KOPT-K1 (cell line): Measurements from ENCODE around the gene ZNF346.
"Not testable (repeated sequence)": the region's sequence is repeated elsewhere in the genome, so short reads cannot be mapped to it uniquely, and the experiment has no call there.

Source experiments
- H3K27ac ChIP-seq: fragments of 200-600 bp; sonication (generic); 2 replicates; pipeline ENCODE4 v1.5.1; 2016; ENCODE audit warnings: antibody characterized with exemption, mild to moderate bottlenecking, low read depth, low read length; ENCODE audit not compliant: poor library complexity, severe bottlenecking
- H3K36me3 ChIP-seq: fragments of 200-600 bp; sonication (generic); 2 replicates; pipeline ENCODE4 v1.5.1; 2017; ENCODE audit warnings: antibody characterized with exemption, mild to moderate bottlenecking, low read length, moderate library complexity; ENCODE audit not compliant: insufficient read depth
- H3K9me3 ChIP-seq: fragments of 200-600 bp; sonication (generic); 2 replicates; pipeline ENCODE4 v1.5.1; 2017; ENCODE audit warnings: antibody characterized with exemption, low read length, mild to moderate bottlenecking; ENCODE audit not compliant: insufficient read depth, poor library complexity, severe bottlenecking

ZNF346 gene, protein sequence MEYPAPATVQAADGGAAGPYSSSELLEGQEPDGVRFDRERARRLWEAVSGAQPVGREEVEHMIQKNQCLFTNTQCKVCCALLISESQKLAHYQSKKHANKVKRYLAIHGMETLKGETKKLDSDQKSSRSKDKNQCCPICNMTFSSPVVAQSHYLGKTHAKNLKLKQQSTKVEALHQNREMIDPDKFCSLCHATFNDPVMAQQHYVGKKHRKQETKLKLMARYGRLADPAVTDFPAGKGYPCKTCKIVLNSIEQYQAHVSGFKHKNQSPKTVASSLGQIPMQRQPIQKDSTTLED

GRCh38 chr5:177022386-177023302 is at the start of gene ZNF346:
TSS of gene ZNF346 (plus strand) at chr5:177022696. CDS start at chr5:177022739, 43 bp downstream.
- Histone ChIP-seq H3K27ac (peak within 1 kb of the TSS; percentile 79), H3K9me3 (no peaks in the 10 kb centered on the region), H3K36me3 (peaks cover 26% of the 10 kb centered on the region)

GRCh38 chr5:176979669-176980068 is 42.8 kb upstream of the ZNF346 start:
- Histone ChIP-seq H3K9me3 (peaks cover 7% of the 10 kb centered on the region), H3K27ac (no peak overlapping the region), H3K36me3 (peaks cover 71% of the 10 kb centered on the region)

- Histone ChIP-seq H3K27ac (no peak overlapping the region), H3K9me3 (peaks cover 7% of the 10 kb centered on the region), H3K36me3 (peaks cover 59% of the 10 kb centered on the region)
These were observed 41.7 kb upstream of the ZNF346 start for GRCh38 chr5:176980818-176981217.

DNA sequence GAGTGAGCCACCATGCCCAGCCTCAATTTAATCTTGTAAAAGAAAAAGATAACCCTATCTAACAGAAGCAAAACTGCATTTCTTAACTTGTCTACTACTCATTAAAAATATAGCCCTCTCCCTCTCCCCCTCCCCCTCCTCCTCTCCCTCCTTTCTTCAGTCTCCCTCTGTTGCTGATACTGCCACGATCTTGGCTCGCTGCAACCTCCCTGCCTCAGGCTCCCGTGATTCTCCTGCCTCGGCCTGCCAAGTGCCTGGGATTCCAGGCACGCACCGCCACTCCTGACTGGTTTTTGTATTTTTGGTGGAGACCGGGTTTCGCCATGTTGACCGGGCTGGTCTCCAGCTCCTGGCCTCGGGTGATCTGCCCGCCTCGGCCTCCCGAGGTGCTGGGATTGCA is 39.4 kb upstream of the ZNF346 start:
- not testable (repeated sequence) for H3K9me3 ChIP-seq, H3K27ac ChIP-seq
- H3K36me3 ChIP-seq: peaks cover 51% of the 10 kb centered on the region

DNA sequence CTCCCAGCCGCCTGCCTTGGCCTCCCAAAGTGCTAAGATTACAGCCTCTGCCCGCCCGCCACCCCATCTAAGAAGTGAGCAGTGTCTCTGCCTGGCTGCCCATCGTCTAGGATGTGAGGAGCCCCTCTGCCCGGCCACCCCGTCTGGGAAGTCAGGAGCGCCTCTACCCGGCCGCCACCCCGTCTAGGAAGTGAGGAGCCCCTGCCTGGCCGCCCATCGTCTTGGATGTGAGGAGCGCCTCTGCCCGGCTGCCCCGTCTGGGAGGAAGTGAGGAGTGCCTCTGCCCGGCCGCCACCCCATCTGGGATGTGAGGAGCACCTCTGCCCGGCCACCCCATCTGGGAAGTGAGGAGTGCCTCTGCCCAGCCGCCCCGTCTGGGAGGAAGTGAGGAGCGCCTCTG is 38.9 kb upstream of the ZNF346 start:
- not testable (repeated sequence) for H3K9me3 ChIP-seq, H3K27ac ChIP-seq
- H3K36me3 ChIP-seq: peaks cover 50% of the 10 kb centered on the region

- H3K27ac ChIP-seq, H3K9me3 ChIP-seq: not testable (repeated sequence)
- H3K36me3 ChIP-seq: peaks cover 44% of the 10 kb centered on the region
These were observed 38.3 kb upstream of the ZNF346 start for GRCh38 chr5:176984176-176984575.

GRCh38 chr5:176985516-176985915 is 37.0 kb upstream of the ZNF346 start:
- no peak overlapping the region for H3K27ac ChIP-seq
- H3K36me3 ChIP-seq: peaks cover 32% of the 10 kb centered on the region
- H3K9me3 ChIP-seq: peaks cover 7% of the 10 kb centered on the region

- no peak overlapping the region for H3K27ac ChIP-seq
These were observed 36.2 kb upstream of the ZNF346 start for GRCh38 chr5:176986280-176986679.

GRCh38 chr5:176987583-176987982 is 34.9 kb upstream of the ZNF346 start:
- peaks cover 11% of the 10 kb centered on the region for H3K36me3 ChIP-seq
- no peak overlapping the region for H3K27ac ChIP-seq
- peaks cover 7% of the 10 kb centered on the region for H3K9me3 ChIP-seq

More at GRCh38 chr5:176986280-176986679, 36.2 kb upstream of the ZNF346 start:
- Histone ChIP-seq H3K9me3 (peaks cover 7% of the 10 kb centered on the region), H3K36me3 (peaks cover 24% of the 10 kb centered on the region)

DNA sequence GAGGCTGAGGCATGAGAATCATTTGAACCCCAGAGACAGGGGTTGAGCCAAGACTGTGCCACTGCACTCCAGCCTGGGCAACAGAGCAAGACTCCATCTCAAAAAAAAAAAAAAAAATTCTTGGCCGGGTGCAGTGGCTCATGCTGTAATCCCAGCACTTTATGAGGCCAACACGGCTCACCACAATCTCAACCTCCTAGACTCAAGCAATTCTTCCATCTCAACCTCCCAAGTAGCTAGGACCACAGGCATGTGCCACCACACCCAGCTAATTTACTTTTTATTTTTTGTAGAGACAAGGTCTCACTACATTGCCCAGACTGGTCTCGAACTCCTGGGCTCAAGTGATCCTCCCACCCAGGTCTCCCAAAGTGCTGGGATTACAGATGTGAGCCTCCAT is 29.4 kb upstream of the ZNF346 start:
- not testable (repeated sequence) for H3K36me3 ChIP-seq, H3K27ac ChIP-seq

DNA sequence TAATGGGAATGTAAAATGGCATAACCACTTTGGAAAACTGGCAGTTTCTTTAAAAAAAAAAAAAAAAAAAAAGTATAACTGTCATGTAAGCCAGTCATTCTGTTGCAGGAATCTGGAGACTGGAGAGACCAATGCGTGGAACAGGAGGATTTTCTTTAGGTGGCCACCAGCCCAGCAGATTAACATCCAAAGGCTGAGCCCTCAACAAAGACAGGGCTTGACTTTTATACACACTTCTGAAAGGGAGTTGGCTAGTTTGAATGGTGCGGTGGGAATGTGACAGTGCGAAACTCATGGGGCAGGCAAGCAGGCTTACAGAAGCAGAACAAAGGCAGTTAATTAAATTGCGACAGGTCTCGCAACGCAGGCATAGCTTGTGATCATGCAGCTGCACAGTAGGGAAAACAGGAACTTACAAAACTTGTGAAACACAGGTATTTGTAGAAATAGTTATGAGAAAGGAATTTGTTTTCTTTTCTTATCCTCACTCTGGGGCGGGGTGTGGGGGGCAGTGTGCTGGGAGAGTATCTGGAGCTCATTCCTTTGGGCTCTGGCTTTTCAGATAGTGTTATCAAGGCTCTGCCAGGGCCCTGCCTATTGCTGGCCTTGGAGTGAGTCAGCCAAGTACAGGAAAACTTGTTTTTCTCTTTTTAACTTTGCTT is 27.9 kb upstream of the ZNF346 start:
- peaks cover 6% of the 10 kb centered on the region for H3K9me3 ChIP-seq
- peaks cover 8% of the 10 kb centered on the region for H3K36me3 ChIP-seq
- H3K27ac ChIP-seq: no peak overlapping the region

More for the DNA sequence above, 29.4 kb upstream of the ZNF346 start:
- not testable (repeated sequence) for H3K9me3 ChIP-seq

DNA sequence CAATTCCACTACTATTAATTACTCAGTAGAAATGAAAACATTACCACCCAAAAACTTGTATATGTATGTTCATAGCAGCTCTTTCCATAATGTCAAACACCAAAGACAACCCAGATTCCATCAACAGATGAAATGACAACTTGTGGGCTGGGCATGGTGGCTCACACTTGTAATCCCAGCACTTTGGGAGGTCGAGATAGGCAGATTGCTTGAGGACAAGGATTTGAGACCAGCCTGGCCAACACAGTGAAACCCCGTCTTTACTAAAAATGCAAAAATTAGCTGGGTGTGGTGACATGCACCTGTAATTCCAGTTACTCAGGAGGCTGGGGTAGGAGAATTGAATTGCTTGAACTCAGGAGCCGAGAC is 27.4 kb upstream of the ZNF346 start:
- Histone ChIP-seq H3K27ac (no peak overlapping the region), H3K9me3 (peaks cover 6% of the 10 kb centered on the region), H3K36me3 (peaks cover 8% of the 10 kb centered on the region)

- H3K9me3 ChIP-seq: peaks cover 6% of the 10 kb centered on the region
- peaks cover 8% of the 10 kb centered on the region for H3K36me3 ChIP-seq
- no peak overlapping the region for H3K27ac ChIP-seq
These were observed 26.4 kb upstream of the ZNF346 start for GRCh38 chr5:176995896-176996767.

GRCh38 chr5:176996780-176997179 is 25.7 kb upstream of the ZNF346 start:
- peaks cover 6% of the 10 kb centered on the region for H3K9me3 ChIP-seq
- H3K27ac ChIP-seq: no peak overlapping the region

More at GRCh38 chr5:176996780-176997179, 25.7 kb upstream of the ZNF346 start:
- H3K36me3 ChIP-seq: peaks cover 8% of the 10 kb centered on the region
